H1 (cell line): ENCODE results near the gene GNAQ. TPM values are rescaled to one million over a fixed set of nuclear protein-coding genes. Genes with fewer than 3 reads are reported as not detected.

ENCODE experiments used
- CTCF ChIA-PET: fragments of 300-600 bp; sonication (Branson Sonifier 250); formaldehyde crosslinking; loops from one replicate; lab custom pipeline; 2021; ENCODE audit not compliant: partially characterized antibody; lab: Charles Lee
- POLR2A ChIA-PET: fragments of 300-600 bp; sonication (Branson Sonifier 250); formaldehyde crosslinking; loops from one replicate; lab custom pipeline; 2021; ENCODE audit warnings: inconsistent platforms; ENCODE audit not compliant: partially characterized antibody; lab: Charles Lee
- DNase-seq, 2 experiments: peaks; one replicate each; pipeline versions ENCODE4 v3.0.0 to v3.0.0-alpha.2; 2010 to 2022; ENCODE audit warnings: low spot score in 2 of 2, low read depth in 1 of 2, mixed read lengths in 1 of 2
- FAIRE-seq: peaks from 2 replicates; lab custom pipeline; 2011; peaks lifted over from hg19 to GRCh38; lab: Jason Lieb, UNC
- H2AFZ ChIP-seq: 2 replicates; pipeline ENCODE4 v1.8.1; 2012; ENCODE audit warnings: low read length, inconsistent platforms
- H2AK5ac ChIP-seq: 2 replicates; pipeline ENCODE4 v1.6.1; 2013; ENCODE audit warnings: low read depth, low read length
- H2BK120ac ChIP-seq: replicated peaks from 2 replicates; pipeline ENCODE3; 2013; ENCODE audit warnings: low read depth, low read length, inconsistent platforms
- H2BK12ac ChIP-seq: 2 replicates; pipeline ENCODE4 v1.6.1; 2013; ENCODE audit warnings: low read depth, low read length
- H2BK15ac ChIP-seq: 2 replicates; pipeline ENCODE4 v1.6.1; 2013; ENCODE audit warnings: low read length
- H2BK20ac ChIP-seq: 2 replicates; pipeline ENCODE4 v1.6.1; 2013; ENCODE audit warnings: low read length
- H2BK5ac ChIP-seq: 2 replicates; pipeline ENCODE4 v1.6.1; 2013; ENCODE audit warnings: low read depth, low read length
- H3K14ac ChIP-seq: 2 replicates; pipeline ENCODE4 v1.6.1; 2013; ENCODE audit warnings: inconsistent platforms; ENCODE audit not compliant: insufficient read length
- H3K18ac ChIP-seq: 2 replicates; pipeline ENCODE4 v1.6.1; 2013; ENCODE audit warnings: low read length; ENCODE audit errors: extremely low read depth
- H3K23ac ChIP-seq: 2 replicates; pipeline ENCODE4 v1.6.1; 2013; ENCODE audit warnings: inconsistent platforms; ENCODE audit not compliant: insufficient read length
- H3K23me2 ChIP-seq: 2 replicates; pipeline ENCODE4 v1.6.1; 2013; ENCODE audit warnings: low read depth, low read length
- H3K27ac ChIP-seq: 2 replicates; pipeline ENCODE4 v1.6.1; 2011; ENCODE audit warnings: low read depth, low read length, inconsistent platforms
- H3K27me3 ChIP-seq, 4 experiments: replicated peaks in 1 of 4; 1 replicate in 1 of 4; 2 replicates in 3 of 4; pipeline versions ENCODE4 v1.6.1 to v1.8.1; 2011 to 2013; ENCODE audit warnings: low read length in 3 of 4, mild to moderate bottlenecking in 3 of 4, inconsistent platforms in 2 of 4, mixed read lengths in 2 of 4, moderate library complexity in 1 of 4; ENCODE audit not compliant: control insufficient read depth in 3 of 4, insufficient read depth in 3 of 4; ENCODE audit errors: extremely low read depth in 1 of 4
- H3K36me3 ChIP-seq, 4 experiments: 2 replicates each; pipeline versions ENCODE4 v1.6.1 to v1.8.1; 2011 to 2013; ENCODE audit warnings: mild to moderate bottlenecking in 4 of 4, low read length in 3 of 4, moderate library complexity in 2 of 4, control low read depth in 1 of 4, inconsistent platforms in 1 of 4; ENCODE audit not compliant: insufficient read depth in 4 of 4, control insufficient read depth in 2 of 4
- H3K4ac ChIP-seq: replicated peaks from 2 replicates; pipeline ENCODE3; 2013; ENCODE audit warnings: low read length, low read depth, mixed read lengths, inconsistent platforms; ENCODE audit not compliant: insufficient read length
- H3K4me1 ChIP-seq, 4 experiments: replicated peaks in 1 of 4; 1 replicate in 1 of 4; 2 replicates in 3 of 4; pipeline versions ENCODE4 v1.6.1 to v1.8.1; 2011 to 2013; ENCODE audit warnings: low read length in 3 of 4, inconsistent platforms in 2 of 4, mixed read lengths in 1 of 4; ENCODE audit not compliant: insufficient read depth in 4 of 4, control insufficient read depth in 3 of 4
- H3K4me2 ChIP-seq, 2 experiments: 2 replicates each; pipeline versions ENCODE4 v1.6.1 to v1.8.1; 2011 to 2013; ENCODE audit warnings: low read depth in 2 of 2, low read length in 2 of 2, control low read depth in 1 of 2, inconsistent platforms in 1 of 2, mild to moderate bottlenecking in 1 of 2; ENCODE audit not compliant: insufficient read depth in 1 of 2
- H3K4me3 ChIP-seq, 4 experiments: fragments of 200-600, 300-600 bp in 1 of 4; sonication (generic), shearing (Covaris generic), sonication (Bioruptor Twin) in 1 of 4; 2 replicates each; pipeline versions ENCODE4 v1.5.1 to v1.8.1; 2011 to 2016; ENCODE audit warnings: low read length in 4 of 4, low read depth in 3 of 4, control low read depth in 2 of 4, inconsistent platforms in 2 of 4, mild to moderate bottlenecking in 2 of 4, mixed read lengths in 1 of 4, moderate library complexity in 1 of 4; ENCODE audit not compliant: insufficient read depth in 2 of 4; ENCODE audit errors: extremely low read depth in 1 of 4
- H3K56ac ChIP-seq: replicated peaks from 2 replicates; pipeline ENCODE3; 2013; ENCODE audit warnings: low read depth, mild to moderate bottlenecking, mixed read lengths, low read length, inconsistent platforms; ENCODE audit not compliant: insufficient read length
- H3K79me1 ChIP-seq: 2 replicates; pipeline ENCODE4 v1.6.1; 2013; ENCODE audit warnings: low read depth, low read length, control low read depth
- H3K79me2 ChIP-seq, 2 experiments: 2 replicates each; pipeline versions ENCODE4 v1.6.1 to v1.8.1; 2012 to 2013; ENCODE audit warnings: low read length in 2 of 2, mild to moderate bottlenecking in 2 of 2, inconsistent platforms in 1 of 2; ENCODE audit not compliant: insufficient read depth in 2 of 2, control insufficient read depth in 1 of 2
- H3K9ac ChIP-seq, 4 experiments: replicated peaks in 1 of 4; 1 replicate in 1 of 4; 2 replicates in 3 of 4; pipeline versions ENCODE4 v1.6.1 to v1.8.1; 2011 to 2013; ENCODE audit warnings: low read depth in 3 of 4, low read length in 3 of 4, control low read depth in 2 of 4, mild to moderate bottlenecking in 2 of 4, moderate library complexity in 2 of 4, inconsistent platforms in 1 of 4; ENCODE audit errors: extremely low read depth in 1 of 4
- H3K9me3 ChIP-seq, 2 experiments: 2 replicates each; pipeline versions ENCODE4 v1.6.1 to v1.8.1; 2012 to 2013; ENCODE audit warnings: mild to moderate bottlenecking in 2 of 2, moderate library complexity in 2 of 2, control low read depth in 1 of 2, inconsistent platforms in 1 of 2, low read depth in 1 of 2, low read length in 1 of 2, mixed read lengths in 1 of 2; ENCODE audit not compliant: insufficient read depth in 2 of 2
- H4K20me1 ChIP-seq, 2 experiments: replicated peaks in 1 of 2; 2 replicates each; pipeline versions ENCODE3 to v1.8.1; 2011 to 2013; ENCODE audit warnings: inconsistent platforms in 2 of 2, low read length in 2 of 2, mild to moderate bottlenecking in 1 of 2; ENCODE audit not compliant: insufficient read depth in 2 of 2, control insufficient read depth in 1 of 2
- H4K5ac ChIP-seq: 2 replicates; pipeline ENCODE4 v1.6.1; 2013; ENCODE audit warnings: low read length, low read depth, mixed read lengths, inconsistent platforms; ENCODE audit not compliant: insufficient read length
- H4K8ac ChIP-seq: 2 replicates; pipeline ENCODE4 v1.8.0; 2013; ENCODE audit warnings: mild to moderate bottlenecking, moderate library complexity, low read length, inconsistent platforms; ENCODE audit not compliant: insufficient read depth; ENCODE audit errors: extremely low read depth
- H4K91ac ChIP-seq: replicated peaks from 2 replicates; pipeline ENCODE3; 2013; ENCODE audit warnings: low read length, mixed read lengths, inconsistent platforms; ENCODE audit not compliant: insufficient read length
- BRCA1 ChIP-seq: IDR thresholded peaks from 2 replicates; pipeline ENCODE4 v1.6.1; 2012; ENCODE audit warnings: low read depth, low read length, improper control_type of control experiment
- CBX8 ChIP-seq: fragments of 300-800, 300-1000 bp; sonication (generic); IDR thresholded peaks from 2 replicates; pipeline ENCODE4 v1.7.1; 2016; ENCODE audit warnings: low read depth, low read length, borderline replicate concordance
- E2F6 ChIP-seq: IDR thresholded peaks from 2 replicates; pipeline ENCODE4 v1.6.1; 2012; ENCODE audit warnings: inconsistent platforms
- FOSL1 ChIP-seq: IDR thresholded peaks from 2 replicates; pipeline ENCODE4 v1.6.1; 2011; ENCODE audit warnings: mild to moderate bottlenecking, low read depth, low read length, moderate library complexity; ENCODE audit not compliant: insufficient read depth
- GABPA ChIP-seq: IDR thresholded peaks from 2 replicates; pipeline ENCODE4 v1.6.1; 2011; ENCODE audit warnings: mild to moderate bottlenecking, low read length, moderate library complexity, borderline replicate concordance; ENCODE audit not compliant: insufficient read depth
- NANOG ChIP-seq: IDR thresholded peaks from 2 replicates; pipeline ENCODE4 v1.6.1; 2011; ENCODE audit warnings: low read length, low read depth, mild to moderate bottlenecking, inconsistent platforms; ENCODE audit not compliant: insufficient read depth, poor library complexity, severe bottlenecking
- POLR2A ChIP-seq, 2 experiments: IDR thresholded peaks; 1 replicate in 1 of 2; 2 replicates in 1 of 2; pipeline ENCODE4 v1.6.1; 2011; ENCODE audit warnings: low read depth in 2 of 2, low read length in 2 of 2, mild to moderate bottlenecking in 2 of 2; ENCODE audit errors: control extremely low read depth in 1 of 2
- RFX5 ChIP-seq: IDR thresholded peaks from 2 replicates; pipeline ENCODE4 v1.6.1; 2011; ENCODE audit warnings: low read depth, low read length, improper control_type of control experiment, borderline replicate concordance
- SIN3A ChIP-seq, 2 experiments: IDR thresholded peaks in 1 of 2; conservative IDR thresholded peaks in 1 of 2; 2 replicates each; pipeline ENCODE4 v1.6.1; 2011 to 2012; ENCODE audit warnings: low read length in 2 of 2, improper control_type of control experiment in 1 of 2, low read depth in 1 of 2, mild to moderate bottlenecking in 1 of 2
- SIX5 ChIP-seq: IDR thresholded peaks from 2 replicates; pipeline ENCODE4 v1.6.1; 2011; ENCODE audit warnings: mild to moderate bottlenecking, low read depth, low read length
- SP1 ChIP-seq: IDR thresholded peaks from 2 replicates; pipeline ENCODE4 v1.6.1; 2011; ENCODE audit warnings: low read depth, low read length
- SUZ12 ChIP-seq: fragments of 200-600 bp; sonication (generic); IDR thresholded peaks from 2 replicates; pipeline ENCODE4 v1.6.1; 2012; ENCODE audit warnings: mild to moderate bottlenecking, inconsistent platforms, low read length, moderate library complexity, mixed read lengths
- polyA plus RNA-seq, 7 experiments: library from polyadenylated mRNA; depleted of rRNA in 3 of 7; stranded (reverse) in 5 of 7; unstranded in 2 of 7; fragments of >200 nt in 5 of 7; fragments of 200-250 nt in 2 of 7; gene quantifications; 1 replicate in 5 of 7; 2 replicates in 1 of 7; 4 replicates in 1 of 7; pipeline versions ENCODE4 v1.2.1 to v1.2.3, GENCODE V29; 2011 to 2013; ENCODE audit warnings: missing spikeins in 2 of 7, mixed read lengths in 2 of 7
- total RNA-seq: library from RNA; stranded (reverse); fragmentation: NEBNext Ultra II Directional; extraction: Animal tissue kit (Norgen Biotek cat#: 25700); gene quantifications from 2 replicates; pipeline ENCODE4 v1.2.1, GENCODE V29; 2021

GNAQ gene
- total and polyA plus RNA-seq, 2 of the 8 experiments (the other 6 are each of a cell fraction or from before 2014, with no cell fraction given) = 22.8 to 63.8 TPM

GRCh38 chr9:77726289-77726688 lies 305.3 kb downstream of the GNAQ start:
- Histone ChIP-seq H3K4ac (no peak overlapping the region), H2BK5ac (no peak overlapping the region), H2AK5ac (no peak overlapping the region), H3K23ac (no peak overlapping the region), H3K27ac (no peak overlapping the region), H4K20me1 (no peaks in the 10 kb centered on the region), H3K9me3 (0 out of 4 replicates have a peak, but pooled peaks cover 0 to 4% of the 10 kb centered on the region in 2 experiments), H2AFZ (no peak overlapping the region), H3K56ac (no peak overlapping the region), H2BK12ac (no peak overlapping the region), H2BK20ac (no peak overlapping the region), H3K79me1 (no peaks in the 10 kb centered on the region; the same call in 1 of the 2 replicates), H3K27me3 (no peaks in the 10 kb centered on the region), H4K5ac (no peak overlapping the region), H3K14ac (no peak overlapping the region), H3K23me2 (no peaks in the 10 kb centered on the region), H3K4me2 (no peak overlapping the region), H3K9ac (no peak overlapping the region), H3K4me3 (no peak overlapping the region), H2BK120ac (no peak overlapping the region), H4K8ac (no peak overlapping the region), H3K79me2 (no peaks in the 10 kb centered on the region), H4K91ac (no peak overlapping the region), H3K4me1 (peaks cover 0 to 2% (median 0%) of the 10 kb centered on the region in 4 experiments; a peak in 3 of 7 replicates), H2BK15ac (no peak overlapping the region), H3K18ac (no peak overlapping the region), H3K36me3 (peaks cover 0 to 17% (median 4%) of the 10 kb centered on the region in 4 experiments; a peak in 4 of 8 replicates)
- POLR2A ChIA-PET = no interaction called here
- FAIRE-seq = no peak
- DNase-seq = no peak
- TF ChIP-seq FOSL1 (no peak), CBX8 (no peak), SP1 (no peak), GABPA (no peak), BRCA1 (no peak), SUZ12 (no peak), NANOG (no peak), RFX5 (no peak), E2F6 (no peak), POLR2A (IDR thresholded peaks at IDR 0.05; ENCODE audit: control extremely low read depth in 1 of 2, low read depth in 2 of 2, low read length in 2 of 2) (no peak), SIX5 (no peak), SIN3A (conservative IDR thresholded peaks at IDR 0.05 in 1 of 2, IDR thresholded peaks at IDR 0.05 in 1 of 2; ENCODE audit: low read depth in 1 of 2, low read length in 2 of 2) (no peak)
- CTCF ChIA-PET = interaction anchor here (0.6 to 1.2 kb wide), 2 partner anchors 62 to 389 kb away, joined by 3 to 4 read pairs; no protein-coding TSS in a partner anchor
